Prostate gland (tissue), 2 donors: ENCODE data around the gene TMTC2. TPM values are rescaled to one million over a fixed set of nuclear protein-coding genes. Genes with fewer than 3 reads are reported as not detected.

ENCODE experiments used
- DNase-seq: peaks from one replicate; pipeline ENCODE4 v3.0.0-alpha.2; 2019; ENCODE audit warnings: low spot score
- H3K27ac ChIP-seq, 2 donors: fragments of 200-600 bp; sonication (generic); 2 replicates each; pipeline ENCODE4 v1.5.1; 2017 to 2019
- H3K27me3 ChIP-seq: fragments of 200-600 bp; sonication (generic); replicated peaks from 2 replicates; pipeline ENCODE4 v1.5.1; 2019; ENCODE audit not compliant: insufficient read depth
- H3K36me3 ChIP-seq, 2 donors: fragments of 200-600 bp; sonication (generic); 1 replicate in 1 of 2; 2 replicates in 1 of 2; pipeline versions ENCODE4 v1.5.1 to v1.8.1; 2017 to 2019
- H3K4me1 ChIP-seq: fragments of 200-600 bp; sonication (generic); replicated peaks from 2 replicates; pipeline ENCODE4 v1.5.1; 2019
- H3K4me3 ChIP-seq, 2 donors: fragments of 200-600 bp; sonication (generic); 2 replicates each; pipeline ENCODE4 v1.5.1; 2017 to 2019
- H3K9me3 ChIP-seq: fragments of 200-600 bp; sonication (generic); 2 replicates; pipeline ENCODE4 v1.5.1; 2017
- POLR2A ChIP-seq: fragments of 450-650 bp; IDR thresholded peaks from one replicate; pipeline ENCODE4 v1.6.1; 2016; ENCODE audit warnings: antibody characterized with exemption, mild to moderate bottlenecking
- POLR2AphosphoS5 ChIP-seq: sonication (generic); formaldehyde crosslinking; IDR thresholded peaks from one replicate; pipeline ENCODE4 v1.6.1; 2017; ENCODE audit warnings: antibody characterized with exemption
- WGBS: methylation state at CpG from one replicate; pipeline ENCODE4 v1.1.5; 2018; 5-methylcytosine and 5-hydroxymethylcytosine counted together
- intact Hi-C: fragments of 100-400 bp; cut with DNase I; formaldehyde crosslinking; loops from one replicate; pipeline ENCODE4 v1.14.2; 2022
- total RNA-seq, 2 donors: library from RNA; depleted of rRNA; stranded (reverse); fragments of >200 nt; gene quantifications; one replicate each; pipeline ENCODE4 v1.1.0, GENCODE V29; 2016
- TF ChIP-seq, protein P1 (sequence below), 4 experiments: fragments of 200-600 bp in 2 of 4; fragments of 450-650 bp in 2 of 4; sonication (generic) in 2 of 4; IDR thresholded peaks; 1 replicate in 3 of 4; 2 replicates in 1 of 4; pipeline ENCODE4 v1.5.1; 2016 to 2019; ENCODE audit warnings: antibody characterized with exemption in 4 of 4, mild to moderate bottlenecking in 2 of 4, moderate library complexity in 2 of 4

TMTC2 gene
- total RNA-seq, 2 donors from 2014 or later: 19.0 to 30.7 TPM

DNA sequence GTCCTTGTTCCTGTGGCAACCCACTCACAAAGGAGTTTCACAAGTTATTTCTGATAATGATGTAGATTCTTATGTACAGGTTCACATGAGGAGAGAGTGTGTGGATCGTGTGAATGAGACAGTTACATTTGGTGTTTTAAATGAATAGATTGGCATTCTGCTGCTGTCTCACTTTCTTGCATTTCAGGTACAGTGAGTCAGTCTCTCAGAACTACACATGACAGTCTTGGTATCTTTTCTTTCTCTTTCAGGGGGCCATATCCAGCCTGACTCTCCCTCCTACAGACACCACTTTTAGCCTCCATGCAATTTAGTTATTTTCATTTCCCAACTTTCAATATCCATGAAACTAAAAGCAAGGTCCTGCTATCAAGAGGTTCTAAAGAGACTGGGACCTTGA is 19.9 kb upstream of the TMTC2 start:
- H3K27me3 ChIP-seq: no peaks in the 10 kb centered on the region
- WGBS: 62% methylated on average over 1 of the region's 1 CpG
- no peak for TF ChIP-seq POLR2A
- no peaks in the 10 kb centered on the region for H3K36me3 ChIP-seq
- intact Hi-C loops: no loop called here
- H3K4me1 ChIP-seq: no peaks in the 10 kb centered on the region
- no peak for DNase-seq
- no peaks in the 10 kb centered on the region for H3K9me3 ChIP-seq
- H3K4me3 ChIP-seq: no peak overlapping the region
- H3K27ac ChIP-seq: no peak overlapping the region

DNA sequence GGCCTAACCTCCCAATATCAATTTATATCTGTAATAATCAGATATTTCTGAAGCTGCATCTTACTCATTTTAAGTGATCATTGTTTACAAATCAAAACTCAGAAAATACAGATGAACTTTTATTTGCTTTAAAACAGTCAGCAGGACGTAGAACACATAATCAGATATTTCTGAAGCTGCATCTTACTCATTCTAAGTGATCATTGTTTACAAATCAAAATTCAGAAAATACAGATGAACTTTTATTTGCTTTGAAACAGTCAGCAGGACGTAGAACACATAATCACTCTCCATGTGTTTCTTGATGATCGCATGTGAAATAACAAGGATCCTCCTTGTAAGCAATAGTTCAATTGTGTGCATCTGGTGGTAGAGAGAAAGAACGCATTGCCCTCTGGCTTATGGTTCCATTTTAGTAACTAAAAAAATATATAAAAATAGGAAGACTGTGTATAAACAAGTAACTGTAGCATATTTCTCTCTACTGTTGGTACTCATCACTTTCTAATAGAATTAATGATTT is 15.0 kb upstream of the TMTC2 start:
- H3K4me3 ChIP-seq: no peak overlapping the region
- intact Hi-C loops: no loop called here
- DNase-seq: no peak
- H3K9me3 ChIP-seq: no peaks in the 10 kb centered on the region
- H3K36me3 ChIP-seq: no peaks in the 10 kb centered on the region
- H3K27ac ChIP-seq: no peak overlapping the region
- H3K27me3 ChIP-seq: no peaks in the 10 kb centered on the region
- 87% methylated on average over 4 of the region's 4 CpGs for WGBS
- no peaks in the 10 kb centered on the region for H3K4me1 ChIP-seq
- TF ChIP-seq POLR2AphosphoS5 (no peak), POLR2A (no peak)
- TF ChIP-seq, protein P1, sequence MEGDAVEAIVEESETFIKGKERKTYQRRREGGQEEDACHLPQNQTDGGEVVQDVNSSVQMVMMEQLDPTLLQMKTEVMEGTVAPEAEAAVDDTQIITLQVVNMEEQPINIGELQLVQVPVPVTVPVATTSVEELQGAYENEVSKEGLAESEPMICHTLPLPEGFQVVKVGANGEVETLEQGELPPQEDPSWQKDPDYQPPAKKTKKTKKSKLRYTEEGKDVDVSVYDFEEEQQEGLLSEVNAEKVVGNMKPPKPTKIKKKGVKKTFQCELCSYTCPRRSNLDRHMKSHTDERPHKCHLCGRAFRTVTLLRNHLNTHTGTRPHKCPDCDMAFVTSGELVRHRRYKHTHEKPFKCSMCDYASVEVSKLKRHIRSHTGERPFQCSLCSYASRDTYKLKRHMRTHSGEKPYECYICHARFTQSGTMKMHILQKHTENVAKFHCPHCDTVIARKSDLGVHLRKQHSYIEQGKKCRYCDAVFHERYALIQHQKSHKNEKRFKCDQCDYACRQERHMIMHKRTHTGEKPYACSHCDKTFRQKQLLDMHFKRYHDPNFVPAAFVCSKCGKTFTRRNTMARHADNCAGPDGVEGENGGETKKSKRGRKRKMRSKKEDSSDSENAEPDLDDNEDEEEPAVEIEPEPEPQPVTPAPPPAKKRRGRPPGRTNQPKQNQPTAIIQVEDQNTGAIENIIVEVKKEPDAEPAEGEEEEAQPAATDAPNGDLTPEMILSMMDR (IDR thresholded peaks at IDR 0.05): no peak

DNA sequence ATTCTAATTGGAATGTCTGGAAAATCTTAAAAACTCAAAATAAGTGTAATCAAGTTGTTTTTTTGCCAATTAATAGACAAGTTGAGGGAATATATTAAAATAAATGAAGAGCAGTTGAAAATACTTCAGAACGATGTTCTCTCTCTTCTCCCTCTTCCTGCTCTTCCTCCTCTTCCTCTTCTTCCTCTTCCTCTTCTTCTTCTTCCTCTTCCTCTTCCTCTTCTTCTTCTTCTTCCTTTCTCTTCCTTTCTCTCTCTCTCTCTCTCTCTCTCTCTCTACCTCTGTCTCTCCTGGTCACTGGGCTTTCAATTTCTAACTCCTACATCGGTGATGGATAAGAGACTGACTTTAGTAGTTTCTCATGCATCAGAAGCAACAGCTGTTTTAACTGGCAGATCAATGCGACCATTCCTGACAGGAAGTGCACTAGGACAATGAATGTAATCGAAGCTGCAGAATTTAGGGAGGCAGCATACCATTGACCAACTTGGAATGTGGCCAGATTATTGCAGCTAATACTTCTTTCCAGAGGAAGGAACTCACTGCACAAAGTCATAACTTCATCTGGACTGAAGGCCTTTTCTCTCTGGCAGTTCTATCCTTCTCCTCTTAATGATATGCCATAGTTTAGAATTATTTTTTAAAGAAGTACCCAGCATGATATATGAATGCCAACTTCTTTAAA is 13.8 kb upstream of the TMTC2 start:
- no peak overlapping the region for H3K4me3 ChIP-seq
- H3K4me1 ChIP-seq: no peaks in the 10 kb centered on the region
- no peak for TF ChIP-seq POLR2A
- no peak for TF ChIP-seq POLR2AphosphoS5
- TF ChIP-seq, protein P1 (IDR thresholded peaks at IDR 0.05): no peak
- intact Hi-C loops: no loop called here
- no peak overlapping the region for H3K27ac ChIP-seq
- H3K27me3 ChIP-seq: no peaks in the 10 kb centered on the region
- DNase-seq: no peak
- 53% methylated on average over 4 of the region's 4 CpGs for WGBS
- no peaks in the 10 kb centered on the region for H3K9me3 ChIP-seq
- H3K36me3 ChIP-seq: no peaks in the 10 kb centered on the region

DNA sequence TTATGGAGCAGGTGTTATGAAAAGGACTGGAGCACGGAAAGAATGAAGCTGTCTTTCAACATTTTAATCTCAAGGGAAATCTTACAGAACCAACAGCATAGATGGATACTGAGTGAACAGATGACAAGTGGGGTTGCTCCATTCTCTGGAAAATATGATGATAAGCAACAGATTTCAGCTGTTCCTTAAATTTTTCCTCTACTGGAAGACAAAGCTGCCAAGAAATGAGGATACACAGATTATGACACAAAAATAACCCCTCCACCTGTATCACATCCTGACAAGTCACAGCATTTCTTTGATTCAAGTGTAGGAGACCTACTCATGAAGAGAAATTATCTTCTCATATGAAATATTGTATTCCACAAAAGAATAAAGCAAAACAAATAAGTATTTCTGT is 13.0 kb upstream of the TMTC2 start:
- TF ChIP-seq POLR2AphosphoS5 (no peak), POLR2A (no peak)
- TF ChIP-seq, protein P1 (IDR thresholded peaks at IDR 0.05): no peak
- no peak for DNase-seq
- H3K27me3 ChIP-seq: no peaks in the 10 kb centered on the region
- 76% methylated on average over 1 of the region's 1 CpG for WGBS
- intact Hi-C loops: no loop called here
- no peak overlapping the region for H3K4me3 ChIP-seq
- no peaks in the 10 kb centered on the region for H3K36me3 ChIP-seq
- no peaks in the 10 kb centered on the region for H3K4me1 ChIP-seq
- no peak overlapping the region for H3K27ac ChIP-seq
- no peaks in the 10 kb centered on the region for H3K9me3 ChIP-seq

DNA sequence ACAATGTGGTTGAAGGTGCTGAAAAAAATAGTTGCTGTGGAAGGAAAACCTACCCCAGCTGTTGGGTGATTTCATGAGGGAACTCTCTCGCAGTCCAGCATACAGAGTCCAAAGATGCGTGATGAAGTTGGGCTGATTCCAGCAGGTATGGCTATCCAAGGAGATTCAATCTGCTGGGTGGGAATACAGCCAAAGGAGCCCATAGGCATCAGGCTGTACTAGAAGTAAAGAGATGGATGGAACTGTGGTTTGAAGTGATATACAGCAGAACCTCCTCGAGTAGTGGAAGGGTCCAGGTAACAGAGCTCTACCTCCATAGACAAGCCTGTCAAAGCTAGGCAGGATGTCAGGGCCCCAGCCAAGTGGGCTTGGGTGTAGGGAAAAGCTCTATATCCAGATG is 11.5 kb upstream of the TMTC2 start:
- DNase-seq: no peak
- TF ChIP-seq POLR2A (no peak), POLR2AphosphoS5 (no peak)
- TF ChIP-seq, protein P1 (IDR thresholded peaks at IDR 0.05): no peak
- WGBS: 88% methylated on average over 3 of the region's 3 CpGs

More for the DNA sequence above, 11.5 kb upstream of the TMTC2 start:
- no peak overlapping the region for H3K4me3 ChIP-seq
- no peaks in the 10 kb centered on the region for H3K9me3 ChIP-seq
- no peaks in the 10 kb centered on the region for H3K27me3 ChIP-seq
- H3K4me1 ChIP-seq: no peaks in the 10 kb centered on the region
- no peak overlapping the region for H3K27ac ChIP-seq
- no peaks in the 10 kb centered on the region for H3K36me3 ChIP-seq
- intact Hi-C loops: no loop called here
